GM12878 (cell line): ENCODE data around the gene ACP3. TPM values are rescaled to one million over a fixed set of nuclear protein-coding genes. Genes with fewer than 3 reads are reported as not detected.

Experiments
- ATAC-seq: fragments of 200-7000 bp; cut with Tn5 transposase; 3 replicates; pipeline ENCODE4 v1.9.1; 2020; ENCODE audit warnings: mild to moderate bottlenecking, moderate library complexity
- Bru-seq: library from RNA; stranded (reverse); fragments of 400-500 nt; gene quantifications from one replicate; lab custom pipeline; 2021; lab: Mats Ljungman, UMichigan
- BruChase-seq, 2 experiments: library from RNA; stranded (reverse); fragments of 400-500 nt; gene quantifications; one replicate each; lab custom pipeline; 2021; lab: Mats Ljungman, UMichigan
- BruUV-seq: library from RNA; stranded (reverse); fragments of 400-500 nt; replicated peaks from 2 replicates; lab custom pipeline; 2021; lab: Mats Ljungman, UMichigan
- CTCF ChIA-PET: fragments of 300-600 bp; sonication (Branson Sonifier 250); formaldehyde crosslinking; extraction: SDS; loops from one replicate; lab custom pipeline; 2021; ENCODE audit warnings: inconsistent platforms; lab: Yijun Ruan, JAX
- POLR2A ChIA-PET: fragments of 350-600 bp; formaldehyde crosslinking; extraction: SDS; loops from one replicate; lab custom pipeline; 2021; ENCODE audit warnings: inconsistent platforms; lab: Charles Lee
- RAD21 ChIA-PET: fragments of 300-600 bp; sonication (Branson Sonifier 250); formaldehyde crosslinking; loops from one replicate; lab custom pipeline; 2023; ENCODE audit warnings: antibody characterized with exemption; ENCODE audit not compliant: unreplicated experiment; lab: Charles Lee
- SMC1A ChIA-PET: fragments of 300-600 bp; sonication (Branson Sonifier 250); formaldehyde crosslinking; loops from one replicate; lab custom pipeline; 2023; ENCODE audit not compliant: unreplicated experiment, uncharacterized antibody; lab: Charles Lee
- DNase-seq: peaks from one replicate; pipeline ENCODE4 v3.0.0-alpha.2; 2011; ENCODE audit warnings: low read depth, low spot score
- FAIRE-seq: peaks from 3 replicates; lab custom pipeline; 2011; peaks lifted over from hg19 to GRCh38; lab: Jason Lieb, UNC
- H2AFZ ChIP-seq: 2 replicates; pipeline ENCODE4 v1.6.0; 2011; ENCODE audit warnings: low read depth, low read length, control low read depth; ENCODE audit not compliant: control insufficient read depth
- H3K27ac ChIP-seq: 2 replicates; pipeline ENCODE4 v1.5.1; 2011; ENCODE audit warnings: control low read depth; ENCODE audit not compliant: control insufficient read depth, insufficient read depth
- H3K27me3 ChIP-seq, 2 experiments: replicated peaks in 1 of 2; 2 replicates each; pipeline versions ENCODE4 v1.6.0 to v1.6.1; 2011; ENCODE audit warnings: low read length in 1 of 2; ENCODE audit not compliant: control insufficient read depth in 2 of 2, insufficient read depth in 2 of 2
- H3K36me3 ChIP-seq, 2 experiments: 2 replicates each; pipeline ENCODE4 v1.5.1; 2011; ENCODE audit warnings: low read length in 1 of 2; ENCODE audit not compliant: control insufficient read depth in 2 of 2, insufficient read depth in 2 of 2
- H3K4me1 ChIP-seq: 2 replicates; pipeline ENCODE4 v1.6.1; 2011; ENCODE audit warnings: mild to moderate bottlenecking, low read length, moderate library complexity, mixed read lengths; ENCODE audit not compliant: control insufficient read depth, insufficient read depth
- H3K4me2 ChIP-seq: 2 replicates; pipeline ENCODE4 v1.6.0; 2011; ENCODE audit warnings: control low read depth; ENCODE audit not compliant: control insufficient read depth, insufficient read depth
- H3K4me3 ChIP-seq: fragments of 200-600 bp; sonication (generic); 2 replicates; pipeline ENCODE4 v1.5.1; 2016
- H3K79me2 ChIP-seq: 2 replicates; pipeline ENCODE4 v1.6.0; 2011; ENCODE audit warnings: low read length; ENCODE audit not compliant: control insufficient read depth, insufficient read depth
- H3K9ac ChIP-seq: 2 replicates; pipeline ENCODE4 v1.8.0; 2011; ENCODE audit warnings: low read length, control low read depth, mixed read lengths; ENCODE audit not compliant: control insufficient read depth, insufficient read depth
- H3K9me3 ChIP-seq: replicated peaks from 3 replicates; pipeline ENCODE4 v1.5.1; 2011; ENCODE audit warnings: mild to moderate bottlenecking, low read length; ENCODE audit not compliant: control insufficient read depth, insufficient read depth
- H4K20me1 ChIP-seq: 2 replicates; pipeline ENCODE4 v1.6.0; 2011; ENCODE audit not compliant: control insufficient read depth, insufficient read depth
- BHLHE40 ChIP-seq, 2 experiments: fragments of 450-650 bp in 1 of 2; IDR thresholded peaks; 2 replicates each; pipeline ENCODE4 v1.6.1; 2011 to 2017; ENCODE audit warnings: low read depth in 2 of 2, borderline replicate concordance in 1 of 2, improper control_type of control experiment in 1 of 2, low read length in 1 of 2, mild to moderate bottlenecking in 1 of 2
- E4F1 ChIP-seq: fragments of 450-650 bp; IDR thresholded peaks from 2 replicates; pipeline ENCODE4 v1.6.1; 2018; ENCODE audit warnings: borderline replicate concordance, mild to moderate bottlenecking; ENCODE audit not compliant: partially characterized antibody
- HCFC1 ChIP-seq: fragments of 150-350 bp; IDR thresholded peaks from 2 replicates; pipeline ENCODE4 v1.6.1; 2014; ENCODE audit warnings: low read length
- RELB ChIP-seq: fragments of 450-650 bp; IDR thresholded peaks from 2 replicates; pipeline ENCODE4 v1.6.1; 2017; ENCODE audit warnings: low read depth, mild to moderate bottlenecking, moderate library complexity
- REST ChIP-seq: IDR thresholded peaks from 2 replicates; pipeline ENCODE4 v1.6.1; 2012; ENCODE audit warnings: mild to moderate bottlenecking, low read depth, low read length
- STAT1 ChIP-seq: fragments of 450-650 bp; conservative IDR thresholded peaks from 2 replicates; pipeline ENCODE4 v1.6.1; 2014; ENCODE audit warnings: antibody characterized with exemption, mild to moderate bottlenecking
- WGBS: methylation state at CpG from one replicate; pipeline ENCODE4 v1.1.6; 2016; ENCODE audit warnings: low lambda C conversion rate; ENCODE audit not compliant: insufficient replicate concordance, insufficient coverage; ENCODE audit errors: missing lambda C conversion rate; 5-methylcytosine and 5-hydroxymethylcytosine counted together
- in situ Hi-C: fragments of 300-500 bp; cut with MboI; formaldehyde crosslinking; loops from 9 replicates; pipeline ENCODE4 v1.14.3; 2018; ENCODE audit warnings: mixed read lengths
- intact Hi-C: fragments of 100-400 bp; cut with micrococcal nuclease; formaldehyde crosslinking; loops from one replicate; pipeline ENCODE4 v1.14.2; 2022; ENCODE audit not compliant: unreplicated experiment
- long read RNA-seq, 2 experiments: library from polyadenylated mRNA; unstranded; transcript quantifications; one replicate each; pipeline ENCODE4 v2.0.0, GENCODE V29; 2019 to 2020
- polyA minus RNA-seq, 3 experiments: library from RNA; depleted of rRNA, polyadenylated mRNA; stranded (reverse); fragments of >200 nt; gene quantifications; 2 replicates each; pipeline ENCODE4 v1.2.3, GENCODE V29; 2011
- polyA plus RNA-seq, 11 experiments: library from polyadenylated mRNA; depleted of rRNA in 4 of 11; unstranded in 6 of 11; stranded (reverse) in 5 of 11; fragments of >200 nt; fragmentation: Nextera tagmentation in 4 of 11; fragmentation: Illumina TruSeq in 1 of 11; extraction: Ambion mirVana in 4 of 11; extraction: Trizol in 1 of 11; gene quantifications; 1 replicate in 1 of 11; 2 replicates in 10 of 11; pipeline versions ENCODE4 v1.2.1 to v1.2.3, GENCODE V29; 2011 to 2016; ENCODE audit warnings: inconsistent platforms in 2 of 11, missing spikeins in 2 of 11, low read depth in 1 of 11
- total RNA-seq, 4 experiments: library from RNA; depleted of rRNA in 3 of 4; stranded (reverse); fragments of >200 nt in 3 of 4; fragmentation: Illumina TruSeq in 1 of 4; extraction: Trizol in 1 of 4; gene quantifications; 2 replicates each; pipeline versions ENCODE4 v1.2.1 to v1.2.3, GENCODE V29; 2013 to 2021

Gene ACP3
- total RNA-seq (2013; cell fraction: nucleolus; rRNA removed), result not detected in 2 replicates
- total RNA-seq (2014; rRNA removed) (not detected in 2 replicates), total RNA-seq (2014; rRNA removed; fragmentation: Illumina TruSeq; extraction: Trizol) (not detected in 2 replicates), total RNA-seq (2021) (not detected in 2 replicates), polyA plus RNA-seq (2011; rRNA removed) (0.41 and 0.66 TPM in 2 replicates), polyA plus RNA-seq (2014; fragmentation: Illumina TruSeq; extraction: Trizol) (not detected in 2 replicates), polyA plus RNA-seq (2014; fragmentation: Nextera tagmentation; extraction: Ambion mirVana) (under 1 TPM in 1 of 2 experiments, not detected in 1; 0.05 TPM), polyA plus RNA-seq (2014; rRNA removed) (0.61 TPM in 1 of 2 replicates, not detected in the other), polyA plus RNA-seq (2016; fragmentation: Nextera tagmentation; extraction: Ambion mirVana) (not detected), polyA minus RNA-seq (2011; rRNA and poly(A)+ RNA removed) (0.41 and 0.88 TPM in 2 replicates), Bru-seq, nascent RNA (percentile 24 among the genes with signal in this experiment), BruChase-seq, experiment 1, labeled RNA remaining after a 6-hour chase (percentile 11 among the genes with signal in this experiment), BruChase-seq, experiment 2, labeled RNA remaining after a 2-hour chase (percentile 11 among the genes with signal in this experiment)
- not detected for polyA plus RNA-seq (2011; ENCODE audit: low read depth)
- polyA plus RNA-seq (2011; cell fraction: cytosol; rRNA removed), result 0.22 and 0.50 TPM in 2 replicates
- polyA plus RNA-seq (2011; cell fraction: nucleus; rRNA removed), result 0.20 and 0.25 TPM in 2 replicates
- not detected in 2 replicates for polyA plus RNA-seq (2012)
- not detected in 2 replicates for polyA minus RNA-seq (2011; cell fraction: cytosol; rRNA and poly(A)+ RNA removed)
- polyA minus RNA-seq (2011; cell fraction: nucleus; rRNA and poly(A)+ RNA removed), result 0.96 TPM in 1 of 2 replicates, not detected in the other
- long read RNA-seq, experiment 1, result 0 reads
- long read RNA-seq, experiment 2, partial matches to known transcripts, result 0 of 1 reads
- long read RNA-seq, experiment 2, other reads (novel, unspliced or antisense), result 0 of 1 reads

- H3K4me3 ChIP-seq, result no peak within 1 kb of the TSS
- H3K27ac ChIP-seq, result no peak within 1 kb of the TSS
- SMC1A ChIA-PET, result no interaction called here
- H3K4me1 ChIP-seq, result no peaks in the 10 kb centered on the region
- ATAC-seq, result peak; percentile 61
- WGBS, result 25% methylated on average over 6 of the region's 6 CpGs
- peak; percentile 8 for DNase-seq
- no peak within 1 kb of the TSS for H2AFZ ChIP-seq
- RAD21 ChIA-PET, result no interaction called here
- POLR2A ChIA-PET, result interaction anchor here (0.6 kb wide), 1 partner anchor 35 kb away, joined by 3 read pairs; no protein-coding TSS in a partner anchor
- no peaks in the 10 kb centered on the region for H3K36me3 ChIP-seq
- CTCF ChIA-PET, result no interaction called here
- in situ Hi-C loops, result no loop called here
- intact Hi-C loops, result no loop called here
- TF ChIP-seq RELB (no peak), STAT1 (no peak), E4F1 (no peak), BHLHE40 (IDR thresholded peaks at IDR 0.05; ENCODE audit: borderline replicate concordance in 1 of 2, low read depth in 2 of 2, low read length in 1 of 2) (no peak), REST (no peak), HCFC1 (no peak)
- BruUV-seq, result no TSS peak
- no peak for FAIRE-seq
- no peaks in the 10 kb centered on the region for H4K20me1 ChIP-seq
- H3K27me3 ChIP-seq, result peaks cover 0 to 3% of the 10 kb centered on the region in 2 experiments; a peak in 1 of 4 replicates
- no peak within 1 kb of the TSS for H3K9ac ChIP-seq
- H3K9me3 ChIP-seq, result no peaks in the 10 kb centered on the region
- H3K4me2 ChIP-seq, result no peak within 1 kb of the TSS
- no peaks in the 10 kb centered on the region for H3K79me2 ChIP-seq
These were observed at the start of gene ACP3 for GRCh38 chr3:132317229-132317948. TSS of gene ACP3 (plus strand) at chr3:132317407. CDS start at chr3:132317457, 50 bp downstream.
